Suppressor macrophage (primary cell): Measurements from ENCODE around the gene URGCP.
"Not testable (repeated sequence)": the region's sequence is repeated elsewhere in the genome, so short reads cannot be mapped to it uniquely, and the experiment has no call there.

Experiments
- DNase-seq, 4 experiments: peaks; one replicate each; pipeline ENCODE4 v3.0.0-alpha.2; 2020 to 2022

URGCP gene

DNA sequence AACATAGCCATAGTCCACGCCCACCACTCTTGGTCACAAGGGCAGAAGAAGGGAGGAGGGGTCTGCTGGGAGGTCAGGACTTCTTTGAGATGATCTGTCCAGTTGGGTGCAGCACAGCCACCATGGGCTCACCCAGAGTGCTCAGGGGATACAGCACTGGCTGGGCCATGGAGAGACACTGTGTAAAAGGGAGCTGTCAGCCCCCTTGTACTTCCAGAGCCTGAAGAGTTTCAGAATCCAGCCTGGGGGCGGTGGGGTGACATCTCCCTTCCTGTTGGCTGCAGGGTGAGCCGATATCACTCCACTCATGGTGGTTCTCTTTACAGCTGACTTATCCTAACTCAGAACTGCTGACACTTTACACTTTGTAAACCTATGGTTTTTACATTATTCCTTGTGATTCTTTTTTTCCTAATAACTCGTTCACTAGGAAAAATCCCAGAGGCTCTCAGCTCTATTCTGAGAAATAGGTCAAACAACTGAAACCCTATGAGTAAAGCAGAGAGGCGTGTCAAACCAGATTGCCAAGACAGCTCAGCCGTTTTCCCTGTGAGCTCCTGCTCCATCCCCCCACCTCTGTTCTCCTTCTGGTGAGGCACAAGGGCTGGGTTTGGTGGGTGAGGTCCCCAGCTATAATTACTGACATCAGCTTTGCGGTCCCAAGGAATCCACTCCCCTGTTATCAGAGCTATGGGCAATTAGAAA lies 33.8 kb downstream of the URGCP start:
- DNase-seq, result peak; percentile 41 to 67 (median 58)

- DNase-seq, result no peak
Observed at GRCh38 chr7:43871064-43871463, 35.3 kb downstream of the URGCP start.

GRCh38 chr7:43870316-43870715 lies 36.1 kb downstream of the URGCP start:
- DNase-seq, result no peak

DNA sequence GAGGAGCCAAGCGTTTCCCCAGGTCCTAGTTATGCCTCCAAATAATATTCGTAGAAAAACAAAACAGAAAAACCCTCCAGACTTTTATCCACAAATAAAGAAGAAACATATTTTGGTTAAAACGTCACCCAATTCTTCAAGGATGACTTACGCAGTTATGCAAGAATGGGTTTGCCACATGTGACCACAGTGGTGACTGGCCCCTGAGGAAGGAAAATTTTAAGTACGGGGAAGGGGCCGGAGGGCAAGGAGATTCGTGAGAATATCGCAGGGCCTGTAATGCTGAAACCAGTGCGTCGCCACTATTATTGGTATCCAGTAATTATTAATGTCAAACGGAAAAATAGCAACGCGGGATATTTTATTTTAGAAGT lies 36.5 kb downstream of the URGCP start:
- DNase-seq, result peak; percentile 61 to 81 (median 74)

GRCh38 chr7:43869006-43869866 lies 37.2 kb downstream of the URGCP start, which contains the start of gene MRPS24:
MRPS24 (minus strand) TSS chr7:43869517; CDS start chr7:43869495, 22 bp downstream.
- peak; percentile 94 to 98 (median 97) for DNase-seq

DNA sequence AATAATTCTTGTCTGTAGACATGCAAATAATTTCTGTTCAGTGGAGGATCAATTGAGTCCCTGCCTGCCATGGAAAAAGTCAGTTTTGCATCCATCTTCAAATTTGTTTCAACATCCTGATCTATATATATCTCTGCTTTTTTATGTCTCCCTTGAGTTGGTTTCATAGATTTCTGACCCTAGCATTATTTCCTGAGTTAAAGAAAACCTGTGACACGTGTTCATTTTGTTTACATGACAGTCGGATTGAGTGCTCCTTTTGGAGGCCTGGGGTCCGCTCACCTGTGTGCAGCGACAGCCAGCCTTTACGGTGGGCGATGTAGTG lies 37.8 kb downstream of the URGCP start:
- no peak for DNase-seq

DNA sequence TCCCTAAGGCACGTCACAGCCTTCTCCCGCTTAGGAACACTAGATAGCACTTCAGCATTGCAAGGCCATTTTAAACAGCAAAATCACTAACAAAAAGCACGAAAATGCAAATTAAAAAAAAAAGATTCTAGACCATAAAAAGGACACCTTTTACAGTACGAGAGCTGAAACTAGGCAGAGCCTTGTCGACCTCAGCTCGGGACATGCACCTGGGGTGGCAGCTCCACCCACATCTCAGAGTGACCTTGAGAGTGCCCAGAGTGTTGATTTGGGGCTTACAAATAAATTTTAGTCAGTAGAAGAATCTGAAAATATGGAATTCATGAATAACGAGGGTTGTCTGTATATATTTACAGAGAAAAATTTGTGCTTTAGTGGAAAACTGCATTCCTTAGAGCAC lies 38.2 kb downstream of the URGCP start:
- DNase-seq, result no peak

- no peak for DNase-seq
Observed at GRCh38 chr7:43865277-43865676, 41.1 kb downstream of the URGCP start.

DNA sequence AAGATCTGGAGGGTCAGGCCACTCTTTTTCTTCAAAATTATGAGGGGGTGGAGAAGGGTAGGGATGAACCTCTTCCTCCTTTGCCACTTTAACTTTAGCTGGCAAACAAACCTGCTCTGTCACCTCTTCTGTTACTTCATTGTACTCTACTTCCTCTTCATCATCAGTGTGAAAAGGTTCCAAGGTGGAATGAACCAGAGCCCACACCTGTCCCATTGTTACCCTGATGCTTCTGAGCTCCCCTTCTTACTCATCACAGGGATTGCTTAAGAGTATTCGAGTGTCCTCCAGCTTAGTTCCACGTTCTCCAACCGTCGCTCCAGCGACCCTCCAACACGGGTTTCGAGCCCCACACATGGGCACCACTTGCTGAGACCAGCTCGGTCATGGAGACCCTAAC lies 42.3 kb downstream of the URGCP start:
- no peak for DNase-seq

- no peak for DNase-seq
Observed at GRCh38 chr7:43856996-43857395, 49.4 kb downstream of the URGCP start.

DNA sequence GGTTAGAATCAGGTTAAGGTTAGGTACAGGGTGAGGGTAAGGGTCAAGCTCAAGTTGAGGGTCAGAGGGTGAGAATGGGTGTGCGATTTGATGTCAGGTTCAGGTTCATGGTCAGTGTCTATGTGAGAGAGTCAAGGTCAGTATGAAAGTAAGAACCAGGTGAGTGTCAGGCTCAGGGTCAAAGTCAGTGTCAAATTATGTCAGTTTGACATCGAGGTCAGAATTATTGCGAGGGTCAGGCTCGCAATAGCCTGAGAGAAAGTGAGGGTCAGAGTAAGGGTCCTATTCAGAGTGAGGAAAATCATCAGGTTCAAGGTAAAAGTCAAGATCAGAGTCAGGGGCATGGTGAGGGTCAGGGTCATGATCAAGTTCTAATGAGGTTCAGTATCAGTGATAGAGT lies 50.1 kb downstream of the URGCP start:
- no peak for DNase-seq

GRCh38 chr7:43855176-43855575 lies 51.2 kb downstream of the URGCP start:
- DNase-seq, result no peak

GRCh38 chr7:43851805-43852204 lies 54.6 kb downstream of the URGCP start:
- no peak for DNase-seq

DNA sequence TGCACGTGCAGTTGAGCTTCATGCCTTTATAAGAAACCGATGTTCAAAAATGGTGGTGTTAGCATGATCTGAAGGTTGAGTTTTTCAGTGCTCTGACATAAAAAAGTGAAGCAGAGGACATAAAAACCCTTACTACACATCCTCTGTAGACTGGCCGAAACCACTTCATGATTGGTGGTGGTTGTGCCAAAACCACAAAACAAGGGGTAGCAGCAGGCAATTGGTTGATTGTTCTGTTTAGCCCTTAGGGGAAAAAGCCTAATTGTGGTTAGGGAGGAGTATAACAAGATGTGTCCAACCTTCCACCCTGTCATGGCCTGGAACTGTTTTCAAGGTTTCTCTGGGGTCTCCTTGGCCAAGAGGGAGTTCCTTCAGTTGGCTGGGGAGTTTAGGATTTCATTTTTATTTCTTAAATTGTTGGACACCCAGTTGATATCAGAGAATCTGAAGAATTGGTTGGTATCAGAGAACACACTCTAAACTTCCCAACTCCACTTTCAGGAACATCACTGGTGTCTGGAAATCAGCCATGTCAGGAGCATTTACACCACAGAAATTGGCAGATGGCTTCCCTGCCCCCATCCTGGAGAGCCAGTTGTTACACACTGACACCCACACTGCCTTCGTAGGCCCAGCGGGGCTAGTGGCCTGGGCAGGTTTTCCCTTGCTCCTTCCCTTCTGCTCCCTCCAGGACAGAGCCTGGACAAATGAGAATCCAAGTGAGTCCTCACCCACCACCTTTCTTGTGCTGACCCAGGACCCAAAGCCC lies 55.9 kb downstream of the URGCP start:
- no peak for DNase-seq

GRCh38 chr7:43849047-43849446 lies 57.3 kb downstream of the URGCP start:
- DNase-seq, result no peak

DNA sequence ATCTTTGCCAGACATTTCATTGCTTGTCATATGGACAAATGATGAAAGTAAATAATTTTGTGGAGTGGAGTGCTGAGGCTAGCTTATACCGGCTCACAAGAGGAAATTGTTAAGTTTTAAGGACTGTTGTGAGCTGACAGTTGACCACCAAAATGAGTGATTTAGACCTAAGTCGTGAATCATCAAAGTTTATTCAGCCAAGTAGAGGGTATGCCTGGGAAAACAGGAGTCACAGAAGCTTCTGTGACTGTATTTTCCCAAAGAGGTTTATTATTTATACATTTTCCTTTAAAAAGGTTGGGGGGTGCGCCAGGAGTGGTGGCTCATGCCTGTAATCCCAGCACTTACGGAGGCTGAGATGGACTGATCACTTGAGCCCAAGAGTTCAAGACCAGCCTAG lies 58.9 kb downstream of the URGCP start:
- DNase-seq, result no peak

- DNase-seq, result no peak
Observed at GRCh38 chr7:43844662-43845061, 61.7 kb downstream of the URGCP start.

- no peak for DNase-seq
Observed at GRCh38 chr7:43844257-43844656, 62.1 kb downstream of the URGCP start.

GRCh38 chr7:43843296-43843695 lies 63.1 kb downstream of the URGCP start:
- no peak for DNase-seq

- no peak for DNase-seq
Observed at GRCh38 chr7:43838201-43838658, 68.2 kb downstream of the URGCP start.

GRCh38 chr7:43834463-43835251 lies 71.7 kb downstream of the URGCP start:
- peak; percentile 15 to 77 (median 61) for DNase-seq

DNA sequence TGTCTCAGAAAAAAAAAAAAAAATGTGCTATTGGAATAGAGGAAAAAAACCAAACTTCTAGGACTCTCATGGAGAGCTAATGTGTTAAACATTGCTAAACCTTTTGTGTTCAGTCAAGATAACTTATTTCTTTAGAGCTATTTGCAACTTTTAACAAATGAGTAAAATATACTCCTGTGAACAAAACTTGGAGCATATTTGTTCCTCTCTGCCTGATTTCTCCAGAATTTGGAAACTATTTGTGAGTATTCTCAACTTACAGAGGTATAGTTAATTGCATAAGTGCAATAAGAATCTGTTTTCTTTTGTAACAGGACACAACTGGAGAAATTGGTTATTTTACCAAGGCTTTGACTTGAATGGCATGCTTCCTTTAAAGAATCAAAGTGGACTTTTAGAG lies 75.5 kb downstream of the URGCP start:
- DNase-seq, result not testable (repeated sequence)
